A673 (cell line): Measurements from ENCODE around the gene SMAD3.
A peak's percentile ranks its signal among the peaks of the same experiment; 100 is the strongest.

Experiments
- EZH2 ChIP-seq: fragments of 200-600 bp; sonication (generic); IDR thresholded peaks from 2 replicates; pipeline ENCODE4 v1.6.1; 2017; ENCODE audit warnings: borderline replicate concordance, low read depth, mild to moderate bottlenecking, mixed read lengths, antibody characterized with exemption, low read length; ENCODE audit not compliant: poor library complexity, severe bottlenecking
- TF ChIP-seq, protein P1 (sequence below): fragments of 300-800, 200-600 bp; sonication (generic); conservative IDR thresholded peaks from 2 replicates; pipeline ENCODE4 v1.5.1; 2017; ENCODE audit warnings: low read depth, mild to moderate bottlenecking, antibody characterized with exemption, low read length, moderate library complexity, mixed read lengths

DNA sequence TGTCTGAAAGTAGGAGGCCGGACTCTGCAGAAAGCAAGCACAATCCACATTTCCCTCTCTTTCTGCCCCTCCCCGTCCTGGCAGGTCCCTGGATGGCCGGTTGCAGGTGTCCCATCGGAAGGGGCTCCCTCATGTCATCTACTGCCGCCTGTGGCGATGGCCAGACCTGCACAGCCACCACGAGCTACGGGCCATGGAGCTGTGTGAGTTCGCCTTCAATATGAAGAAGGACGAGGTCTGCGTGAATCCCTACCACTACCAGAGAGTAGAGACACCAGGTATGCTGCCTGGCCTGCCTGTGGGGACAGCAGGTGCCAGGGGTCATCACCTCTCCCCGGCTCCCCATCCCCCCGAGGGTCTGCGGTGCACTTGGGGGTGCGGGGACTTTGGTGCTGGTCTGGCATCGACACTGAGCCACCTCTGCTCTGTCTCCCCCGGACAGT, 99.4 kb downstream of the SMAD3 start:
- TF ChIP-seq, protein P1, sequence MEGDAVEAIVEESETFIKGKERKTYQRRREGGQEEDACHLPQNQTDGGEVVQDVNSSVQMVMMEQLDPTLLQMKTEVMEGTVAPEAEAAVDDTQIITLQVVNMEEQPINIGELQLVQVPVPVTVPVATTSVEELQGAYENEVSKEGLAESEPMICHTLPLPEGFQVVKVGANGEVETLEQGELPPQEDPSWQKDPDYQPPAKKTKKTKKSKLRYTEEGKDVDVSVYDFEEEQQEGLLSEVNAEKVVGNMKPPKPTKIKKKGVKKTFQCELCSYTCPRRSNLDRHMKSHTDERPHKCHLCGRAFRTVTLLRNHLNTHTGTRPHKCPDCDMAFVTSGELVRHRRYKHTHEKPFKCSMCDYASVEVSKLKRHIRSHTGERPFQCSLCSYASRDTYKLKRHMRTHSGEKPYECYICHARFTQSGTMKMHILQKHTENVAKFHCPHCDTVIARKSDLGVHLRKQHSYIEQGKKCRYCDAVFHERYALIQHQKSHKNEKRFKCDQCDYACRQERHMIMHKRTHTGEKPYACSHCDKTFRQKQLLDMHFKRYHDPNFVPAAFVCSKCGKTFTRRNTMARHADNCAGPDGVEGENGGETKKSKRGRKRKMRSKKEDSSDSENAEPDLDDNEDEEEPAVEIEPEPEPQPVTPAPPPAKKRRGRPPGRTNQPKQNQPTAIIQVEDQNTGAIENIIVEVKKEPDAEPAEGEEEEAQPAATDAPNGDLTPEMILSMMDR, result 0 out of 2 replicates have a peak, but pooled peaks have one; percentile 12
- TF ChIP-seq EZH2, result no peak
